Measurements from ENCODE around the gene PPP1R10.
A peak's percentile ranks its signal among the peaks of the same experiment; 100 is the strongest.

PPP1R10 gene

DNA sequence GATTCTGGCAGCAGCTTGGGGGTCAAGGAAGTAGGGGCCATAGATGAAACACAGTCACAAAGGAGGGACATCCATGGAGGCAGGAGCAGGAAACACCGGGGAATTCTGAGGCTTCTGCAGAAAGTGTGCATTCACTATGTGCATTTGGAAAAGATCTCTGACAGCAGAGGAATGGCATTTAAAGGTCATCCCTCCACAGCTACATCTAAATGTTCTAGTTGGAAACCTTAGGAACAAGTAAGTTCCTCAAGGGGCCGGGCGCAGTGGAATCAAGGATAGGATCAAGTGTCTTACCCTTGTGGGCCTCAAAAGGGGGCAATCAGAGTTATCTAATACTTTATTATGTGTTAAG, 38.7 kb upstream of the PPP1R10 start:
- peaks cover 36 to 92% (median 77%) of the 10 kb centered on the region in 4 experiments for H3K36me3 ChIP-seq (ENCODE audit: control insufficient read depth in 4 of 4, insufficient read depth in 4 of 4, low read length in 3 of 4)
- H3K27me3 ChIP-seq (replicated peaks in 2 of 5; ENCODE audit: control insufficient read depth in 4 of 5, insufficient read depth in 5 of 5, low read length in 4 of 5) = no peaks in the 10 kb centered on the region
- H3K9me3 ChIP-seq (ENCODE audit: control extremely low read depth in 1 of 5, control insufficient read depth in 4 of 5, insufficient read depth in 2 of 5, low read depth in 1 of 5, low read length in 4 of 5) = no peaks in the 10 kb centered on the region
- POLR2A ChIA-PET = no interaction called here
- H3K4me3 ChIP-seq (ENCODE audit: control insufficient read depth in 1 of 7, extremely low read depth in 1 of 7, insufficient read depth in 4 of 7, low read depth in 2 of 7, low read length in 6 of 7) = no peak overlapping the region
- no peak for DNase-seq
- H3K4me1 ChIP-seq (ENCODE audit: control extremely low read depth in 1 of 4, control insufficient read depth in 4 of 4, insufficient read depth in 4 of 4, low read length in 3 of 4) = no peaks in the 10 kb centered on the region
- WGBS (ENCODE audit: insufficient coverage) = 92% methylated on average over 3 of the region's 3 CpGs
- H3K27ac ChIP-seq (ENCODE audit: insufficient read depth in 1 of 2, low read depth in 1 of 2, low read length in 2 of 2, poor library complexity in 1 of 2, severe bottlenecking in 2 of 2) = no peak overlapping the region
- CTCF ChIA-PET = interaction anchor here (1.2 to 1.8 kb wide), 5 partner anchors 10 to 75 kb away, joined by 3 to 6 read pairs (median 4); partner anchors contain the start of gene DHX16

DNA sequence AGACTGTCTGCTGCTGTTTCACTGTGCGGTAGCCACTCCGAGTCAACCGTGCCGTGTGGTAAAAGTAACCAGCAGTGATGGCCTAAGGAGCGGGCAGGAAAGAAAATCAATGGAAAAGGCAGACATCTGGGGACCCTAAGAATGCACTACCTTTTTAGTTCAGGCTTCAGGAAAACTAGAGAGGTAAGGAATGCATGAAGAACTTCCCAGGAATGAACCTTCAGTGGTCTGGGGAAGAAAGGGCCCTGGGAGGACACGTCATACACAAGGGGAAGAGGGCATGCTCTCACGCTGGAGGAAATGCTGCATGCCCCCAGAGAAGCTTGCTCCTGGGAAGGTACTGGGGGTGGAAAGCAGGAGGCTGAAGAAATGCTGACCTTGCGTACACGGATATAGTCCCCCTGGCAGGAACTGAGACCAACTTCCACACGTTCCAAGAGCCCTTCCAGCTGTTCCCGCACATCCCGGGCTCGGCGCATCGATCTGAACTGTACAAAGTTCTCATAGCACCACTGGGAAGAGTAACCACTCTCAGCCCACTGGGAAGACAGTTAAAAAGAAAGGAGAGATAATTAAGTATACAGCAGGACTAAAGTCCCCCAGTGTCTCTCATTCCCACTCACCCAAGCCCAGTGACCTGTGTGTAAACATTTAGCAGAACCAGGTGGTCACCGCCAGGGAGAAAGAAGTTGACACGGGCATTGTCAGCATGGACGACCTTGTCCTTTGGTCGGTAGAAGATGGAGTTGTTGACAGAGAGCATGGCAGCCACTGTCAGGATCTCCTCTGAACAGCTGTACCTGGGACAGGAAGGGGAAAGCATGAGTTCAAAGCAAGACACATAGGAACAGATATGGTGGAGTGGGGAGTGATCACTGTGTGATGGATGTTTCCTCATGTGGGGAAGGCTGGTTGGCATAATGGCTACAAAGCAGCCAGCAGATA, 38.0 kb upstream of the PPP1R10 start:
- no peak overlapping the region for H3K27ac ChIP-seq (ENCODE audit: insufficient read depth in 1 of 2, low read depth in 1 of 2, low read length in 2 of 2, poor library complexity in 1 of 2, severe bottlenecking in 2 of 2)
- H3K36me3 ChIP-seq (ENCODE audit: control insufficient read depth in 4 of 4, insufficient read depth in 4 of 4, low read length in 3 of 4) = peaks cover 36 to 91% (median 73%) of the 10 kb centered on the region in 4 experiments
- no peak for DNase-seq
- ChIA-PET POLR2A (no interaction called here), CTCF (interaction anchor here (1.2 to 1.7 kb wide), 3 partner anchors 10 to 17 kb away, joined by 3 to 5 read pairs (median 4); partner anchors contain the start of gene DHX16)
- no peaks in the 10 kb centered on the region for H3K9me3 ChIP-seq (ENCODE audit: control extremely low read depth in 1 of 5, control insufficient read depth in 4 of 5, insufficient read depth in 2 of 5, low read depth in 1 of 5, low read length in 4 of 5)
- H3K27me3 ChIP-seq (replicated peaks in 2 of 5; ENCODE audit: control insufficient read depth in 4 of 5, insufficient read depth in 5 of 5, low read length in 4 of 5) = no peaks in the 10 kb centered on the region
- no peaks in the 10 kb centered on the region for H3K4me1 ChIP-seq (ENCODE audit: control extremely low read depth in 1 of 4, control insufficient read depth in 4 of 4, insufficient read depth in 4 of 4, low read length in 3 of 4)
- 97% methylated on average over 16 of the region's 19 CpGs for WGBS (ENCODE audit: insufficient coverage)
- H3K4me3 ChIP-seq (ENCODE audit: control insufficient read depth in 1 of 7, extremely low read depth in 1 of 7, insufficient read depth in 4 of 7, low read depth in 2 of 7, low read length in 6 of 7) = no peak overlapping the region

DNA sequence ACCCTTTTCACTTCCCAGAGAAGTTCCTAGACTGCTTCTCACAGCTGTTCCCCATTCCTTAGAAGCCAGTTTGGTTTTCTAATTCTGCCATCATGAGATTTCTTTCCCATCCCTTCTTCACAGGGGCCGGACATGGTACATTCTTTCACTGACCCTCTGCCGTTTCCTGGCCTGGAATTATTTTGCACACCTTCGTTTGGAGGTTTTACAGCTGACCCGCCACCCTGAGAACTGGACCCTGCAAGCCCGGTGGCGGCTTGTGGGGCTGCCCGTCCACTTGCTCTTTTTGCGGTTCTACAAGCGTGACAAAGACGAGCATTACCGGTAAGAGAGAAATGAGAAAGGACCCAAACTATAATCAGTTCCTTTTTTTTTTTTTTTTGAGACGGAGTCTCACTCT, 34.1 kb upstream of the PPP1R10 start:
- Histone ChIP-seq H3K4me1 (ENCODE audit: control extremely low read depth in 1 of 4, control insufficient read depth in 4 of 4, insufficient read depth in 4 of 4, low read length in 3 of 4) (peaks cover 6 to 18% (median 14%) of the 10 kb centered on the region in 4 experiments), H3K27ac (ENCODE audit: insufficient read depth in 1 of 2, low read depth in 1 of 2, low read length in 2 of 2, poor library complexity in 1 of 2, severe bottlenecking in 2 of 2) (no peak overlapping the region), H3K36me3 (ENCODE audit: control insufficient read depth in 4 of 4, insufficient read depth in 4 of 4, low read length in 3 of 4) (peaks cover 25 to 62% (median 49%) of the 10 kb centered on the region in 4 experiments), H3K27me3 (replicated peaks in 2 of 5; ENCODE audit: control insufficient read depth in 4 of 5, insufficient read depth in 5 of 5, low read length in 4 of 5) (no peaks in the 10 kb centered on the region), H3K4me3 (ENCODE audit: control insufficient read depth in 1 of 7, extremely low read depth in 1 of 7, insufficient read depth in 4 of 7, low read depth in 2 of 7, low read length in 6 of 7) (no peak overlapping the region), H3K9me3 (ENCODE audit: control extremely low read depth in 1 of 5, control insufficient read depth in 4 of 5, insufficient read depth in 2 of 5, low read depth in 1 of 5, low read length in 4 of 5) (no peaks in the 10 kb centered on the region)
- ChIA-PET POLR2A (interaction anchor here (0.6 kb wide), 1 partner anchor 33 kb away, joined by 4 read pairs; the partner anchor contains the start of gene MRPS18B), CTCF (interaction anchor here (0.8 to 2.6 kb wide), 6 partner anchors 10 to 53 kb away, joined by 3 to 11 read pairs (median 4); partner anchors contain the start of gene DHX16)
- no peak for DNase-seq
- 94% methylated on average over 11 of the region's 12 CpGs for WGBS (ENCODE audit: insufficient coverage)

DNA sequence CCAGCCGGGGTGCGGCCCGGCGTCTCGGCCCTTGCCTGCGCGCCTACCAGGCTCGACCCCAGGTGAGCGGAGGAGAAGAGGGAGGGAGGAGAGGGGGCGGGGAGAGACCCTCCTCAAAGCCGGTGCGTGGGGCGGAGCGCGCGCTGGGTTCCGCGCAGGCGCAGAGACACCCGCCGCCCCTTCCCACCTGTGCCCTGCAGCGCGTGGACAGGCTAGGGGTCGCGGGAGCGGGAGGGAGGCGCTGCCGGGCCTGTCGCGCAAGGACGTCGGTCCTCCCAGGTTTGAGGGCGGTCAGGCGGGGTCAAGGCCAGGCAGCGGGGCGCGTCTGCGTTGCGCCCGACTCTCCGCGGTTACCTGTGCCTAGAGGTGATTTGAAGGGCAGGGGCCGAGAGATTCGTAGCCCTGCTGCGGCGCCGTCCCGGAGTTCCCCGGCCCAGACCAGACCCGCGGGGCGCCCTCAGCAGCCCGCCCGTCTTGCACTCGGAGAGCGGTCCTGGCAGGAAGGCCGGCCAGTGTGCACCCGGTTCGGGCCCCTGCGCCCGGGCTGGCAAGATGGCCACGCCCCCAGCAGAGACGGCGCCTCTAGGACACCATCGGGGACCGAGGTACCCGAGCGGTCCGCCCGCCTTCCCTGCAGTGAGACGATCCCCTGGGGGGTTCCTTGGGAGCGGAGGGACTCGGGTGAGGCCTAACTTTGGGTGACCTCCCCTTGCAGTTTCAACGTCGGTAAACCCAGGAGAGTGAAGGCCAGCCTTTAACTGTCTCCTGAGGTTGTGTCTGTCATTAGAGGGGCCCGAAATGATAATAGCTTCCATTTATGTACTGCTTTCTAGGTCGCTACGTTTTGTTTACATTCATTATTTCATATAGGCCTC, 30.4 kb upstream of the PPP1R10 start:
- Histone ChIP-seq H3K9me3 (ENCODE audit: control extremely low read depth in 1 of 5, control insufficient read depth in 4 of 5, insufficient read depth in 2 of 5, low read depth in 1 of 5, low read length in 4 of 5) (no peaks in the 10 kb centered on the region), H3K4me1 (ENCODE audit: control extremely low read depth in 1 of 4, control insufficient read depth in 4 of 4, insufficient read depth in 4 of 4, low read length in 3 of 4) (peaks cover 11 to 44% (median 34%) of the 10 kb centered on the region in 4 experiments), H3K36me3 (ENCODE audit: control insufficient read depth in 4 of 4, insufficient read depth in 4 of 4, low read length in 3 of 4) (peaks cover 16 to 52% (median 25%) of the 10 kb centered on the region in 4 experiments), H3K27me3 (replicated peaks in 2 of 5; ENCODE audit: control insufficient read depth in 4 of 5, insufficient read depth in 5 of 5, low read length in 4 of 5) (no peaks in the 10 kb centered on the region), H3K27ac (ENCODE audit: insufficient read depth in 1 of 2, low read depth in 1 of 2, low read length in 2 of 2, poor library complexity in 1 of 2, severe bottlenecking in 2 of 2) (peak overlapping the region in 1 of 2 experiments; percentile 85), H3K4me3 (ENCODE audit: control insufficient read depth in 1 of 7, extremely low read depth in 1 of 7, insufficient read depth in 4 of 7, low read depth in 2 of 7, low read length in 6 of 7) (peak overlapping the region; percentile 54 to 97 (median 91))
- CTCF ChIA-PET = interaction anchor here (1.2 to 7.6 kb wide), 5 partner anchors 9 to 49 kb away, joined by 3 to 97 read pairs (median 5); partner anchors contain the start of genes ATAT1 and DHX16
- DNase-seq = peak; percentile 63 to 83 (median 83)
- POLR2A ChIA-PET = interaction anchor here (0.6 to 2.5 kb wide), 3 partner anchors 30 to 156 kb away, joined by 3 to 6 read pairs (median 4); partner anchors contain the start of genes MRPS18B and PPP1R10
- WGBS (ENCODE audit: insufficient coverage) = under 1% methylated on average over 66 of the region's 78 CpGs

DNA sequence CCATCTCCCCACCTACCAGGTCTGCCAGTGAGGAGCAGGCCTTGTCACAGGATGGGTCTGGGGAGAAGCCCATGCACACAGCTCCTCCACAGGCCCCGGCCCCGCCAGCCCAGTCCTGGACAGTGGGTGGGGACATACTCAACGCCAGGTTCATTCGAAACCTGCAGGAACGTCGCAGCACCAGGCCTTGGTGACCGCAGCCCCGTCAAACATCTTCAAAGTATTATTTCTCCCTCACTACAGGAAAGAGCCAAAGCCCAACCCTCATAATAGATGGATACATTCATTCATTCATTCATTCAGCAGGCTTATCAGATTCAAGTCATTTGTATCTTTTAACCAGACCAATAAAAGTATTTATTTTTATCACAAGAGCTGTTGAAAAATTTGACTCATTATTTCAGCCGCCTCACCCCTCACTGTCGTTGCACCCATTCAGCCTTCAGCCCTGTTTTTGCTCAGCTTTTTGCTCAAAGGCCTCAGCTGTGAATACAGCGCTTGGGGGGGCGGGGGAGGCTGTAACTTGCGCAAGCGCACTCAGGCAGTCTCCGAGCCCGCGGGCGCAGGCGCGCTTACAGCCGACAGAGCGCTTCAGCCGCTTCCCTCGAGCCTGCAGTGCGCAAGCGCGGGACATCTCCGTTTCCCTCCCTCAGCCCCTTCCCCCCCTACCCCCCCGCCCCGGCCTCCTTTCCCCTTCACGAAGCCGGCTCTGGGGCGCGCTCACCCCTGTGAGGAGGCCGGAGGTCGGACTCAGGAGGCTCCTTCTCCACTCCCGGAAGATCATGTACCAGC, 29.6 kb upstream of the PPP1R10 start, which contains the start of gene C6orf136:
Gene C6orf136 (plus strand): TSS at position 684 of the 792 bp plus-strand sequence. CDS start 99 bp downstream, at position 783.
- Histone ChIP-seq H3K4me3 (ENCODE audit: control insufficient read depth in 1 of 7, extremely low read depth in 1 of 7, insufficient read depth in 4 of 7, low read depth in 2 of 7, low read length in 6 of 7) (peak within 1 kb of the TSS; percentile 54 to 97 (median 91)), H3K27me3 (replicated peaks in 2 of 5; ENCODE audit: control insufficient read depth in 4 of 5, insufficient read depth in 5 of 5, low read length in 4 of 5) (no peaks in the 10 kb centered on the region), H3K4me1 (ENCODE audit: control extremely low read depth in 1 of 4, control insufficient read depth in 4 of 4, insufficient read depth in 4 of 4, low read length in 3 of 4) (peaks cover 11 to 49% (median 38%) of the 10 kb centered on the region in 4 experiments), H3K36me3 (ENCODE audit: control insufficient read depth in 4 of 4, insufficient read depth in 4 of 4, low read length in 3 of 4) (peaks cover 10 to 50% (median 19%) of the 10 kb centered on the region in 4 experiments), H3K9me3 (ENCODE audit: control extremely low read depth in 1 of 5, control insufficient read depth in 4 of 5, insufficient read depth in 2 of 5, low read depth in 1 of 5, low read length in 4 of 5) (no peaks in the 10 kb centered on the region), H3K27ac (ENCODE audit: insufficient read depth in 1 of 2, low read depth in 1 of 2, low read length in 2 of 2, poor library complexity in 1 of 2, severe bottlenecking in 2 of 2) (peak within 1 kb of the TSS in 1 of 2 experiments; percentile 85)
- ChIA-PET POLR2A (interaction anchor here (2.5 kb wide), 1 partner anchor 31 kb away, joined by 6 read pairs; no protein-coding TSS in a partner anchor), CTCF (interaction anchor here (0.7 to 7.6 kb wide), 5 partner anchors 9 to 313 kb away, joined by 3 to 97 read pairs (median 3); partner anchors contain the start of genes ATAT1 and DHX16)
- 38% methylated on average over 14 of the region's 37 CpGs for WGBS (ENCODE audit: insufficient coverage)
- peak; percentile 93 to 97 (median 95) for DNase-seq

DNA sequence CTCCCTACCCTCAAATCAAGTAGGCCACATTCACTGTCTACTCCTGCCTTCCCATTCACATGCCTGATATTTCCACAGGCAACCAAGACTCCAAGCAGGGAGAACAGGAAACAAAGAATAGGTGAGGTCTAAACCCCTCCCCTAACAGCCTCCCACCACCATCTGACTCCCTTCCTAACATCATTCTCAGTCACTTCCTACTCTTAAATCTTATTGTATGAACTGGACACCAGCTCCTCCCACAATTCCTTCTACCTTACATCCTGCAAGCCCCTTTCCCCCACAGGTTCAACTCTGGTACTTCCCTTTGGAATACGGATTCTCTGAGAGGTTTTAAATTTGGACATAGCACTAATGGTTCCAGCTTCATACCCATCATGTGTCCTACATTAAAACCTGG, 28.9 kb upstream of the PPP1R10 start:
- H3K27me3 ChIP-seq (replicated peaks in 2 of 5; ENCODE audit: control insufficient read depth in 4 of 5, insufficient read depth in 5 of 5, low read length in 4 of 5) = no peaks in the 10 kb centered on the region
- H3K9me3 ChIP-seq (ENCODE audit: control extremely low read depth in 1 of 5, control insufficient read depth in 4 of 5, insufficient read depth in 2 of 5, low read depth in 1 of 5, low read length in 4 of 5) = no peaks in the 10 kb centered on the region
- no peak for DNase-seq
- peaks cover 11 to 55% (median 44%) of the 10 kb centered on the region in 4 experiments for H3K4me1 ChIP-seq (ENCODE audit: control extremely low read depth in 1 of 4, control insufficient read depth in 4 of 4, insufficient read depth in 4 of 4, low read length in 3 of 4)
- H3K27ac ChIP-seq (ENCODE audit: insufficient read depth in 1 of 2, low read depth in 1 of 2, low read length in 2 of 2, poor library complexity in 1 of 2, severe bottlenecking in 2 of 2) = no peak overlapping the region
- CTCF ChIA-PET = interaction anchor here (0.7 to 7.6 kb wide), 5 partner anchors 8 to 312 kb away, joined by 3 to 97 read pairs (median 3); partner anchors contain the start of genes ATAT1 and DHX16
- WGBS (ENCODE audit: insufficient coverage) = 60% methylated on average over 1 of the region's 1 CpG
- POLR2A ChIA-PET = interaction anchor here (2.5 kb wide), 1 partner anchor 31 kb away, joined by 6 read pairs; no protein-coding TSS in a partner anchor
- H3K4me3 ChIP-seq (ENCODE audit: control insufficient read depth in 1 of 7, extremely low read depth in 1 of 7, insufficient read depth in 4 of 7, low read depth in 2 of 7, low read length in 6 of 7) = peak overlapping the region in 1 of 7 experiments; percentile 91
- peaks cover 5 to 49% (median 15%) of the 10 kb centered on the region in 4 experiments for H3K36me3 ChIP-seq (ENCODE audit: control insufficient read depth in 4 of 4, insufficient read depth in 4 of 4, low read length in 3 of 4)
